GM10266 (cell line): ENCODE data around the gene ZNF318.
A peak's percentile ranks its signal among the peaks of the same experiment; 100 is the strongest.
"Not testable (repeated sequence)": the region's sequence is repeated elsewhere in the genome, so short reads cannot be mapped to it uniquely, and the experiment has no call there.

ENCODE experiments used
- DNase-seq: peaks from one replicate; pipeline ENCODE4 v3.0.0; 2012; ENCODE audit errors: extremely low spot score
- CTCF ChIP-seq: IDR thresholded peaks from 2 replicates; pipeline ENCODE4 v1.5.1; 2012; ENCODE audit warnings: mild to moderate bottlenecking, low read depth; ENCODE audit not compliant: control insufficient read depth, insufficient read depth; ENCODE audit errors: missing control alignments

Gene ZNF318

GRCh38 chr6:43369174-43370002 is at the start of gene ZNF318:
ZNF318 (minus strand) TSS chr6:43369647; CDS start chr6:43369365, 282 bp downstream.
- TF ChIP-seq CTCF = no peak
- DNase-seq = peak; percentile 96

GRCh38 chr6:43416935-43417334 is 47.5 kb upstream of the ZNF318 start:
- no peak for DNase-seq
- TF ChIP-seq CTCF = no peak

GRCh38 chr6:43415275-43415674 is 45.8 kb upstream of the ZNF318 start:
- not testable (repeated sequence) for DNase-seq

GRCh38 chr6:43413002-43413401 is 43.6 kb upstream of the ZNF318 start:
- no peak for DNase-seq
- TF ChIP-seq CTCF = no peak

- DNase-seq = no peak
- TF ChIP-seq CTCF = no peak
Measured at GRCh38 chr6:43412541-43412940, 43.1 kb upstream of the ZNF318 start.

- DNase-seq = not testable (repeated sequence)
Measured at GRCh38 chr6:43410776-43411175, 41.3 kb upstream of the ZNF318 start.

- no peak for TF ChIP-seq CTCF
Measured at GRCh38 chr6:43408259-43408658, 38.8 kb upstream of the ZNF318 start.

GRCh38 chr6:43407296-43407695 is 37.8 kb upstream of the ZNF318 start:
- TF ChIP-seq CTCF = no peak
- no peak for DNase-seq

More at GRCh38 chr6:43408259-43408658, 38.8 kb upstream of the ZNF318 start:
- DNase-seq = no peak
